IPS DF 4.7 (cell line): ENCODE results near the gene BAIAP3.

Experiments
- DNase-seq: peaks from one replicate; pipeline ENCODE4 v3.0.0-alpha.2; 2013; ENCODE audit warnings: low spot score; ENCODE audit errors: extremely low read depth

BAIAP3 gene

GRCh38 chr16:1331712-1332617 lies 1.5 kb upstream of the BAIAP3 start:
- DNase-seq, result peak; percentile 86

DNA sequence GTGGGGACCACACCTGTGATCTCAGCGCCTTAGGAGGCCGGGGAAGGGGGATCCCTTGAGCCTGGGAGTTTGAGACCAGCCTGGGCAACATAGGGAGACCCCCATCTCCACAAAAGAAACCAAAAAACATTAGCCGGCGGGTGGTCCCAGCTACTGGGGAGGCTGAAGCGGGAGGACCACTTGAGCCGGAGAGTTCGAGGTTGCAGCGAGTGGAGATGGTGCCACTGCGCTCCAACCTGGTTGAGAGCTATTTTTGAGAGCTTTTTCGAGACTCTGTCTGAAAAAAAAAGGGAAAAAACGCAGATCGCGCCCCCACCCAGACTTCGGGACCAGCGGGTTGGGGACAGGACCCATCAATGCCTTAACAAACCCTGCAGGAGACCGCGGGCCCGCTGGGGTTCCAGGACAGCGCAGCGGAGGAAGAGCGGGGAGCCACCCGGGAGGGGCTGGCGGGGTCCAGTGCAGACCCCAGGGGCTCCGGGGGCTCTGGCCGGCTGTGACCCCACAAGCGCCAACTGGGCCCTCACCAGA lies 762 bp upstream of the BAIAP3 start:
- no peak for DNase-seq

- no peak for DNase-seq
Observed at GRCh38 chr16:1333854-1334700, 632 bp downstream of the BAIAP3 start.

DNA sequence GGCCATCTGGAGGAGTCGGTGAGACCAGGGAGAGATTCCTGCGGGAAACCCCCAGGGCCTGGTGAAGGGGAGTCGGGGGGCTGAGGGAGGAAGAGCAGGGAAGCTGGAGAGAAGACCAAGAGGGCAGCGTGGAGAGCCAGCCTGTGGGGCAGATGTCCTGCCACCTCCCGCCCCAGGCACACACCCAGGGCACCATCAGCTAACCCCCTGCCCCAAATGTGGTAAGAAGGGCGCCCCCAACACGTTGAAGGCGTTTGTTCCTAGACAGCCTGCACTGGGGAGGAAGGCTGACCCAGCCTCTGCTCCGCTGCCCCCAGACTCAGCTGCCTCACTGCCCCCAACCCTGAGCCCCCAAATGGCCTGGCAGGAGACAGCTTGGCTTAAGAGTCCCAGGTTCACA lies 1.3 kb downstream of the BAIAP3 start:
- DNase-seq, result no peak

DNA sequence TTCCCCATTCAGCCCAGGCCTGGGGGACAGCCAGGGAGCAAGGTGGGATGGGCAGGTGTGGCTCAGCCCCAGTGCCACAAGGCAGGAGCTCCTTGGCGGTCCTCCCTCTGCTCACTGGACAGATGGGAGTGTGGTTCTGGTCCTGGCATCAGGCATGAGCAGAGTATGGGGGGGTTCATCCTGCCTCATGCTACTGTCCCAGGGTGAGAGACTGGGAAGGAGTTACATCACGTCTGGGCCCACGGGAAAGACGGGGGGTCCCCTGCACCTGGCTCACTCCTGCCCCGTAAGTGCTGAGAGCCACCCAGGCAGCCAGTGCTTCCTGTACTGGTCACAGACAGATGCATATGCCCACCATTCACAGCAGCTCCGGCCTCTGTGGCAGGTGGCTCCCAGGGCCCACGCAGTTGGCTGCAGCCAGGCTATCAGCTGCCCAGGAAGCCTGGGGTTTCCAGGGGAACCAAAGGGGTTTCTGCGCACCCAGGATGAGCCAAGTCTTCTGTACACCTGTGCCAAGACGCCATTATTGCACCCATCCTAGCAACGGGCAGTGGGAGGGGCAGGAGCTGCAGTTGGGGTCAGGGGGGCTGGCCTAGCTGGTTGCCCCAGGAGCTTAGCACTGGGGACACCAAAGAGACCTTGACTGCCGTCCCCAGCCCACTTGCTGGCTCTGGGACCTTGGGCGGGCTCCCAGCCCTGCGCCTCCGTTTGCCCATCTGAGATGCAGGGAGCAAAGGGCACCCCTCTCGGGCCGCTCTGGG lies 1.9 kb downstream of the BAIAP3 start:
- DNase-seq, result no peak

DNA sequence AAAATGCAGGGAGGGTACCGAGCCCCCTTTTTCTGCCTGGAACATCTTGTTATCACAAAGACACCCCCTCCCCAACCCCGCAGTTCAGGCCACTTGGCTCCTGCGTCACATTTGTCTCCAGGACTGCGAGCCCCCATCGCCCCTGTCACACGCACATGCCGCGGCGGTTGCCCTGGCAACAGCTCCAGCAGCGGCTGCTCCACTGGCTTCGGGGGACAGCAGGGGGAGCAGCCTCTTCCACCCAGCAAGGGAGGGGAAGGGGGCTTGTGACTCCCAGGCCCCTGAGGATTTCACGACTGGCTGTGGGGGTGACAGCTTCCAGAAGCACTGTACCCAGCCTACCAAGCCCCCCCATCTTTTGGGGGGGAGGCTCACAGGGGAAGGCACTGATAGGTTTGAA lies 2.6 kb downstream of the BAIAP3 start:
- DNase-seq, result no peak

- no peak for DNase-seq
Observed at GRCh38 chr16:1336619-1337018, 3.2 kb downstream of the BAIAP3 start.

- no peak for DNase-seq
Observed at GRCh38 chr16:1337486-1337885, 4.0 kb downstream of the BAIAP3 start.

DNA sequence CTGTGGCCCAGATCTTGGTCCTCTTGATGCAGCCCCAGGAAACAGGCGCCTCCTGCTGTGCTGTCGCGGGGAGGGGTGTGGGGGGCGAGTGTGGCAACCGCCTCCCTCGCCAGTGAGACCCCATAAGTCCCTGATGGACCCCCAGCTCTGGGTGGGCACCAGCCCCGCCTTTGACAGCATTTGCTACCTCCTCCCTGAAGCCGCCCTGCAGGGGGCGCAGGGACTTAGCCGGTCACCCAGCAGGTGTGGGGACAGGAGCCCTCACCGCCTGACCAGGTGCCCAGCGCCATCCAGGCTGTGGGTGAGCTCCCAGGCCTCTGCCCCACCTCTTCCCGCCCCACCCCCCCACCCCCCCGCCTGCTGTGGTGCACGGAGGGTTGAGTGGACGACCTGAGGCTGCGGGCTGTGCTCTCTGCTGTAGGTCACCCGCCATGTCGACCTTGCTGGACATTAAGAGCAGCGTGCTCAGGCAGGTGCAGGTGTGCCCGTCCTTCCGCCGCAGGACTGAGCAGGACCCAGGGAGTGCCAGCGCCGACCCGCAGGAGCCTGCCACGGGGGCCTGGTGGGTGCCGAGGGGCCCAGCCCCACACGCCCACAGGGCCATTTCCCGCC lies 4.8 kb downstream of the BAIAP3 start:
- DNase-seq, result no peak

DNA sequence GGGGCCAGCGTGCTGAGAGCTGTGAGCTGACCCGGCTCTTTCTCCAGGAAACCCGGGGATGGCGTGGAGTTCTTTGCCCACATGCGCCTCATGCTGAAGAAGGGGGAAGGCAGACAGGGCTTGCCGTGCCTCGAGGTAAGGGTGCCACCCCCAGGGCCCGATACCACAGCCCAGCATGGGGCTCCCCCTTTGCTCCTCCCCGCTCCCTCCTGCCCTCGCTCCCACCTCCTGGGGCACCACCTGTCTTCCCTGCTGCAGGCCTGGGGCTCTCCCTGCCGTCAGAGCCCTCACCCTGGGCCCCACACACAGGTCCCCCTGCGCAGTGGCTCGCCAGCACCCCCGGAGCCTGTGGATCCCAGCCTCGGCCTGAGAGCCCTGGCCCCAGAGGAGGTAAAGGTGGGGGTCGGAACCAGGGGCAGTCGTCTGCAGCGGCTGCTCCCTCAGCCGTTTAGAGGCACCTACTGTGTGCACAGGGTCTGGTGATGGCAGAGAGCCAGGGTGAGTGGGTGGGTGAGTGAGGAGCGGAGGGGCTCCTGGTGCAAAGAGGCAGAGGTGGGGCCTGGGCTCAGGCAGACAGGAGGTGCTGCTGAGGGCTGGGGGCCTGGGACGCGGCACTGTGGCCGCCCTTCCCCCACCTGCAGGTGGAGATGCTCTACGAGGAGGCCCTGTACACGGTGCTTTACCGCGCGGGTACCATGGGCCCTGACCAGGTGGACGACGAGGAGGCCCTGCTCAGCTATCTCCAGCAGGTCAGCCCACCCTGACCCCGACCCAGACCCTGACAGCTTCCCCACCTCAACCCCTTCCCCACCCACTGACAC lies 5.6 kb downstream of the BAIAP3 start:
- DNase-seq, result no peak

DNA sequence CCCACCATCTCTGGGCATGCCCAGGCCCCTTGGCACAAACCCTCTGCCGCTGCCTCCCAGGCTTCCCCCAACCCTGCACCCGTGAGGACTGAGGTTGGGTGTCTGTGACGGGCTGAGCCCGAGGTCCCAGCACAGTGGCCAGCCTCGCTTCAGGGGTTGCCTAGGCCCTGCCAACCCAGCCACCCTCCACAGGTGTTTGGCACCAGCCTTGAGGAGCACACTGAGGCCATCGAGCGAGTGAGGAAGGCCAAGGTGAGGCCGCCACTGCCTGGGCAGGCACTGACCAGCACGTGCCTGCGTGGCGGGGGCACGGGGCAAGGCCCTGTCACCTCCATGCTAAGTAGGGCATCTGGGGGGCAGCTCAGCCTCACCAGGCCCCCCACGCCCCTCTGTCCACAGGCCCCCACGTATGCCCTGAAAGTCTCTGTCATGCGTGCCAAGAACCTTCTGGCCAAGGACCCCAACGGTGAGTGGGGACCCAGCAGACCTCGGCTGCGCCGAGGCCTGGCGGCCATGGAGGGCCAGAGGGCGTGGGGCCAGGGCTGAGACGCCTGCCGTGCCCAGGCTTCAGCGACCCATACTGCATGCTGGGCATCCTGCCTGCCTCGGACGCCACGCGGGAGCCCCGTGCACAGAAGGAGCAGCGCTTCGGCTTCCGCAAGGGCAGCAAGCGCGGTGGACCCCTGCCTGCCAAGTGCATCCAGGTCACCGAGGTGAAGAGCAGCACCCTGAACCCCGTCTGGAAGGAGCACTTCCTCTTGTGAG lies 7.5 kb downstream of the BAIAP3 start:
- DNase-seq, result no peak

GRCh38 chr16:1341495-1342420 lies 8.3 kb downstream of the BAIAP3 start:
- DNase-seq, result no peak

DNA sequence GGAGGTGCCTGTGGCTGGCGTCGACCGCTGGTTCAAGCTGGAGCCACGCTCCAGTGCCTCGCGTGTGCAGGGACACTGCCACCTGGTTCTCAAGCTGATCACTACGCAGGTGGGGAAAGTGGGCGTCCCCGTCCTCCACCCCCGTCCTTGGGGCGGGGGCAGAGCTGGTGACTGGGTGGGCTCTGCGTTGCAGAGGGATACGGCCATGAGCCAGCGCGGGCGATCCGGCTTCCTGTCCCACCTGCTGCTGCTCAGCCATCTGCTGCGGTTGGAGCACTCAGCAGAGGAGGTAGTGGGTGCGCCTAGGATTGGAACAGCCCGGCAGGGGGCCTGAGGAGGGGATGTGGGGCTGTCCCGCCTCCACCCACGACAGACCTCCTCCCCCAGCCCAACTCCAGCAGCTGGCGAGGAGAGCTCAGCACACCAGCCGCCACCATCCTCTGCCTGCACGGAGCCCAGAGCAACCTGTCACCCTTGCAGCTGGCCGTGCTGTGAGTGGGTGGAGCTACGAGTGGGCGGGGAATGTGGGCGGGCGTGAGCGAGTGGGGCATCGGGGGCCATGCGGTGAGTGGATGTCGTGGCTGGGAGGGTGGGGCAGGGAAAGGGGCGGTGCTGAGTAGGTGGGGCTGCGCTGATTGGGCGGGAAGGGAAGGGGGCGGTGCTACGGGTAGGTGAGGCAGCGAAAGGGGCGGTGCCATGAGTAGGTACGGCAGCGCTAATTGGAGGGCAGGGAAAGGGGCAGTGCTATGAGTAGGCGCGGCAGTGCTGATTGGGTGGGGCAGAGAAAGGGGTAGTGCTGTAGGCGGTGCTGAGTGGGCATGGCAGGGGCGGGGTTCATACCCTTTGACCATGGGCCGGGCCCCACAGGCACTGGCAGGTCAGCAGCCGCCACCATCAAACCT lies 9.3 kb downstream of the BAIAP3 start:
- DNase-seq, result peak; percentile 86

DNA sequence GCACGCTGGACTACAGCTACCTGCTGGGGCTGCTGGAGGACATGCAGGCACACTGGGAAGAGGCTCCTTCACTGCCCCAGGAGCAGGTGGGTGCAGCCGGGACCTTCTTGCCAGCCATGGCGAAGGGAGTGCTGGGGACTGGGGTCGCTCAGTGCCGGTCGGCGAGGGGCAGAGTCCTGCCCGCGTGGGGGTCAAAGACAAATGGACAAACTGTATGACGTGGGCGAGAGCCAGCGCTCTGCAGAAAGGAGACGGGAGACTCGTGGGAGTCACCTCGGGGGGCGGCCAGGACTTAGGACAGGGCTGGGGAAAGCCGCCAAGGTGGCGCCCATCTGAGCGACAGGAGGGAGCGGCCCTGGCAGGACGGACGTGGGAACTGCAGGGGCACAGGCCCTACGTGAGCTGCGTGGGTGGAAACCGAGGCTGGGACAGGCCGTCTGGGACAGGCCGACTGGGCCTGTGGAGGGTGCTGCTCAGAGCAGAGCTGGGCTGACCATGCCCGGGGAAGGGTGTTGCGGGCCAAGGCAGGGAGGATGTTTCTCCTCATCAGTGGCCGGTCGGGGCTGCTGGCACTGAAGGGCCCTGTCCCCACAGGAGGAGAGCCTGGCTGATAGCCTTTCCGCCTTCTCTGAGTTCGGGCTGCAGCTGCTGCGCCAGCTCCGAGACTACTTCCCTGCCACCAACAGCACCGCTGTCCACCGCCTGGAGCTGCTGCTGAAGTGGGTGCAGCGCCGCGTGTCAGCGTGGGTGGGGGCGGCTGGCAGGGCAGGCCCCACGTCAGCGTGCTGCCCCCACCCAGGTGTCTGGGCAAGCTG lies 10.2 kb downstream of the BAIAP3 start:
- no peak for DNase-seq

GRCh38 chr16:1344499-1344898 lies 11.1 kb downstream of the BAIAP3 start:
- DNase-seq, result no peak

- DNase-seq, result no peak
Observed at GRCh38 chr16:1345087-1345486, 11.6 kb downstream of the BAIAP3 start.
